Measurements from ENCODE around the gene SPOUT1.
"Not testable (repeated sequence)": the region's sequence is repeated elsewhere in the genome, so short reads cannot be mapped to it uniquely, and the experiment has no call there.

Gene SPOUT1

DNA sequence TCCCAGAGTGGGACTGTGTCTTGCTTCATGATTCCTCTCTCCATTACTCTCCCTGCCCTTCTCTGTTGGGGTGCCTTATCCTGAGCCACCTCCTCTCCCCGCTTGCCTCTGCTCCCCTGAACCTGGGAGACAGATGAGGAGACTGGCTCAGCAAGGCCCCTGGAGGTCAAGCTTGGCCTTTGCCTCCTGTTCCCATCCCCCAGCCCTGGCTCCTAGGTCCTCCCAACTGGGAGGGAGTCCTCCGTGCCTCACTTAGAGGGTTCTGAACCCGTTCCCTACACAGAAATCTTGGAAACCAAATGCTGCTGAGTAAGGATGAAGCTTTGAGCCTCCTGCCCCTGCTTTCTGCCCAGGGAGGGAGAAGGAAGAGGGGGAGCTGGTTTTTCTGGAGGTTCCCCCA is 21.1 kb downstream of the SPOUT1 start:
- DNase-seq: no peak

DNA sequence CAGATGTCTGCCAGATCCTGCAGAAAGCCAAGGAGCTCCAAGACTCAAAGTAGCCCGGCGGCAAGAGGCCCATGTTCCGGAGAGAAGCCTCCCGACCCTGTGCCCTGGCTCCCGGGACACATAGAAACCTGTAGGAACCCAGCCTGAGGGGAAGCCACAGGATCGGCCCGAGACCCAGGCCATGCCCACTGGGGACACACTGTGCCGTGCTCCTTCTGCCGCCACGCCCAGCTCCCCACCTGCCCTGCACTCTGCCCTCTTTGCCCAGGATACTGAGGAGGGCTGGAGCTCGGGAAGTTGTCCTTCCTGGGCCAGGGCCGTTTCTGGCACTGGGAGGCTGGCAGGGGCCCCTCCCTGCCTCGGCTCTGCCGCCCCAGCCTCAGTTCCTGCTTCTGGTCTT is 21.8 kb downstream of the SPOUT1 start:
- no peak for DNase-seq

DNA sequence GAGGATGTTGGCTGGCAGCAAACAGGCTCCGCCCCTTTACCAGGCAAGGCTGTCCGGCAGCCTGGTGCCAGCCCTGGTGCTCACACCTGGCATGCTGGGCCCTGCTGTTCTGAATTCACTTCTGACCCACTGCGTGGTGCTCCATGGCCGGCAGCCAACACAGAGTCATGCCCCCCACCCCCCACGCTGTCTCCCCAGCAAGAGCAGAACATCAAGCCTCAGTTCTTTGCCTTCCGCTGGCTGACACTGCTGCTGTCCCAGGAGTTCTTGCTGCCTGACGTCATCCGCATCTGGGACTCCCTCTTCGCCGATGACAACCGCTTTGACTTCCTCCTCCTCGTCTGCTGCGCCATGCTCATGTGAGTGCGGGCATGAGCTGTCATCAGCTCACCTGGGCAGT is 23.9 kb downstream of the SPOUT1 start:
- DNase-seq: no peak

DNA sequence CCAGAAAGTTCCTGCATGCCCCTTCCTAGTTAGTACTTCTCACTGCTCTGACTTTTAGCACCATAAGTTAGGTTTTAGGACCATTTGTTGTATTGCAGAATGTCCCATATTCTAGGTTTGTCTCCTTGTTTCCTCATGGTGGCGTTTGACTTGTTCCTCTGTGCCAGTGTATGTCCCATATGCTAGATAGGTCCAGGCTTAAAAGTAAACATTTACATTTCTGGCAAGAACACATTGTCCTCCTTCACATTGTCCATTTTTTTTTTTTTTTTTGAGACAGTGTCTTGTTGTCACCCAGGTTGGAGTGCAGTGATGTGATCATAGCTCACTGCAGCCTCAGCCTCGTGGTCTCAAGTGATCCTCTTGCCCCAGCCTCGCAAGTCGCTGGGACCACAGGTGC is 27.1 kb downstream of the SPOUT1 start:
- DNase-seq: no peak

DNA sequence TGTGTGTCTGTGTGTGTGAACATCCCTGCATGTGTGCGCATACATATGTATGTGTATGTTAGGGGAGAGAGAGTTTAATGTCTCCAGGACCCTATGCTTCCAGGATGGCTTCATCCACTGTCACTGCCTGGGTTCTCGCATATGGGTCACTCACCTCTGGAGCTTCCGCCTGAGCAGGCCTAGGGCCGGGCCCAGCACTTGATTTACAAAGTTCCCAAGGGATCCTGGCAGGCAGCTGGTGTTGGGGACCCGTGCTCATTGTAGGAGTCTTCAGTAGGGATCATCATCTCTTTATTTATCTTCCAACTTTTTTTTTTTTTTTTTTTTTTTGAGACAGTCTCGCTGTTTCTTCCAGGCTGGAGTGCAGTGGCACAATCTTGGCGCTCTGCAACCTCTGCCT is 29.5 kb downstream of the SPOUT1 start:
- DNase-seq: no peak

DNA sequence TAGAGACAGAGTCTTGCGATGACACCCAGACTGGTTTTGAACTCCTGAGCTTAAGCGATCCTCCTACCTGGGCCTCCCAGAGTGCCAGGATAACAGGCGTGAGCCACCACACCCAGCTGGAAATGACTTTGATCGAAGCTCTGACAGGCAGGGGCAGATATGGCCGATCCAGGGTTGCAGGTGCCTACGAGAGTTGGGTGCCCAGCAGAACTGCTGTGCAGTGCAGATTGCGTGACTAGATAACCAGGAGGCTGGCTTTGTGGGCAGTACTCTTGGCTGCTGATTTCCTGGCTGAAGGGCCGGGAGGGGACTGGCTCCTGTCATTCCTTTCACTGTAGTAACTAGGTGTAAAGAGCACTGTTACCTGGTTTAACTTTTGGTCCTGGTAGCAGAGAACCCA is 30.7 kb downstream of the SPOUT1 start:
- DNase-seq: no peak

DNA sequence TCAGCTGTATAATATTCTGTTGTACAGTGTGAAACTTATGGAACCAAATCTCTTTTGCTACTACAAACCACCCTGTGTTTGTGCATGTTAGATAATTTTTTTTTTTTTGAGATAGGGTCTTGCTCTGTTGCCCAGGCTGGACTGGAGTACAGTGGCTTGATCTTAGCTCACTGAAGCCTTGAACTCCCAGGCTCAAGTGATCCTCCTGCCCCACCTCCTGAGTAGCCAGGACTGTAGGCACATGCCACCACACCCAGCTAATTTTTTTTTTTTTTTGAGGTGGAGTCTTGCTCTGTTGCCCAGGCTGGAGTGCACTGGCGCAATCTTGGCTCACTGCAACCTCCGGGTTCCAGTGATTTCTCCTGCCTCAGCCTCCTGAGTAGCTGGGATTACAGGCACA is 34.6 kb downstream of the SPOUT1 start:
- DNase-seq: not testable (repeated sequence)

DNA sequence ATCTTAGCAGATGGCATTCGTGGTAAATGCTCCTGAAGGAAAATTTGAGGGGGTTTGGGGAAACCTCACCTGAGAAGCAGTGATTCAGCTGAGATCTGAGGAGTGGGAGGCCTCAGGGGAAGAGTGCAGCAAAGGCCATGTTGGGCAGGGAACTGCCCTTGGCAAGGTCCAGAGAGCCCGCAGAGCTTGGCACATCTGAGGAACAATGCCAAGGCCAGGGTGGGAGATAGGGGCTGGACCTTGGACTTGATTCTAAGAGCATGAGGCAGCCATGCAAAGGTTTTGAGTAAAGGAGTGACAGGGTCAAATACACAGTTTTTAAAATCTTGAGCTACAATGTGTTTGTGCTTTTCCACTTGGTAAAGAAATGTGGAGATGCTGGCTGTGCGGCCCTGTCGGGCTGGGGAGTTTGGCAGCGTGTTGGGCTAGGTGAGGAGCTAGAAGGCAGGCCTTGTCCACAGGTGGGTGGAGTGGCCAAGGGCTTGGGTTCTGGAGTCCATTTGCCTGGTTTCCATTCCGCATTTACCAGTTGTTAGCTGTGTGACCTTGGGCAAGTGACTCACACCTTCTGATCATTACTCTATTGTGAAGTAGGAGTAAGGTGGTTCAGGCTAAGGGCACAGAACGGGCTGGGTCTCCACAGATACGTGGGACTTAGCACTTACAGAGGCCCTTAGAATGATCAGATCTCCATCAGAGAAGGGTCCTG is 36.5 kb downstream of the SPOUT1 start:
- DNase-seq: no peak

DNA sequence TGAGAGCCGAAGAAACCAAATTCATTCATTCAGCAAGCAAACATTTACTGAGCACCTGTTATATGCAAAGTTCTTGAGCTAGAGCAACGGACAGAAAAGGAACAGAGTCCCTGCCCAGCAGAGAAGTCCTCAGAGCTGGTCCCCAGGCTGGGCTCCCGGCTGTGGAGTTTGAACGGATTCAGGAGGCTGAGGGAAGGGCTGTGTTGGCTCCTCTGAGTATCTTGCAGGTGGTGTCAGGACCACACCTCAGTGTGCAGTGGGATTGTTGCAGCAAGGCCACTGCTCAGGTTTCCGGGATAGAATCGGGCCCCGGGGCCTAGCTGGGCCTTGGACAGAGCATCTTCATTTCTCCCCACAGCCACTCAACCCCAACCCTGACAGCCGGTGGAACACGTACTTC is 37.5 kb downstream of the SPOUT1 start:
- DNase-seq: no peak

DNA sequence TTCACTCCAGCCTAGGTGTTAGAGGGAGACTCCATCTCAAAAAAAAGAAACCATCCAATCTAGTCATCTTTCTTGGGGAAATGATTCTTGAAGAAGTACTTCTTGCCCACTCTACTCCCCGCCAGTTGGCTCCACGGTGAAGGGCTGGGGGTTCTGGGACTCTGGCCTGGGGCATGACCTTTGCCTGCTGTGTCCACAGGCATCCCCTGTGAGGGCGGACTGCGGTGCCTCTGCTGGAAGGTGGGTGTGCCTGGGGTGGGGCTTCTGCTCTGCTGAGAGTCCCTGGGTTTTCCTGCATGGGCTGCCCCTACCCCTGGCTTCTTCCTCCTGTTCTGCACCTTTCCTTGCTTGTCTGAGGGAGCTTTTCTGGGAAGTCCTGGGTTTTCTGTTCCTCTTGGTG is 39.1 kb downstream of the SPOUT1 start:
- DNase-seq: no peak

DNA sequence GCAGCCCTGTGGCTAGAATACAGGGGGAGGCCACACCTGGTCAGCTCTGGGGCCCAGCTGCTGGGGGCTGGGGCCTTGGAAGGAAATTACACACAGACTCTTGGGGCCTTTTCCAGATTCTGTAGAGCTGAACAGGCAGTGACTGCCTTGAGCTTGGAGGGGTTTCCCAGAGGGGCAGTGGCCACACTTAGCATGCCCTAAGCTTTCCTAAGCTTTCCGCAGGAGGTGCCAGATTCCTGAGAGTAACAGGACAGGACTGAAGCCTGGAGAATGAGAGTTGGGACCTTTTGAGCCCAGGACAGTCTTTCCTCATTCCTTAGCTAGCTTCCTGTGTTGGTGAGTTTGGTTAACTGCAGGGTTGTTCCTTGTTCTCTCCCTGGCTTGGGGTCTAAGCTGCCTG is 41.1 kb downstream of the SPOUT1 start:
- DNase-seq: no peak

DNA sequence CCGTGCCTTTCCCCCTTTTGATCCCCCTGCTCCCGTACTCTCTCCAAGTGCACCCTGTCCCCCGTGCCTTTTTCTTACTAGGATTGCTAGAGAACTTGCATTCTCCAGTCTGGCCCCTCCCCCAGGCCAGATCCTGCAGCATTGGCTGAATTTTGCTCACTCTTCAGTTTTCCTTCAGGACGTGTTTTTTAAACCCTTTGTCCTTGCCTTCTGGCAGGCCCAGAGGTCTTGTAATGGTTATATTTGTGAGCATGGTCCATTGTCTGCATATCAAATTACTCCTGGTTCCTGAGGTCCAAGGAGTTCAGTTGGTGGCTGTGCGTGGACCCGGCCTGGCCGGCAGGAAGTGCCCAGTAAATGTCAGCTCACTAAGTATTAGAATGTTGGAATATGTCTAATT is 41.9 kb downstream of the SPOUT1 start:
- no peak for DNase-seq

DNA sequence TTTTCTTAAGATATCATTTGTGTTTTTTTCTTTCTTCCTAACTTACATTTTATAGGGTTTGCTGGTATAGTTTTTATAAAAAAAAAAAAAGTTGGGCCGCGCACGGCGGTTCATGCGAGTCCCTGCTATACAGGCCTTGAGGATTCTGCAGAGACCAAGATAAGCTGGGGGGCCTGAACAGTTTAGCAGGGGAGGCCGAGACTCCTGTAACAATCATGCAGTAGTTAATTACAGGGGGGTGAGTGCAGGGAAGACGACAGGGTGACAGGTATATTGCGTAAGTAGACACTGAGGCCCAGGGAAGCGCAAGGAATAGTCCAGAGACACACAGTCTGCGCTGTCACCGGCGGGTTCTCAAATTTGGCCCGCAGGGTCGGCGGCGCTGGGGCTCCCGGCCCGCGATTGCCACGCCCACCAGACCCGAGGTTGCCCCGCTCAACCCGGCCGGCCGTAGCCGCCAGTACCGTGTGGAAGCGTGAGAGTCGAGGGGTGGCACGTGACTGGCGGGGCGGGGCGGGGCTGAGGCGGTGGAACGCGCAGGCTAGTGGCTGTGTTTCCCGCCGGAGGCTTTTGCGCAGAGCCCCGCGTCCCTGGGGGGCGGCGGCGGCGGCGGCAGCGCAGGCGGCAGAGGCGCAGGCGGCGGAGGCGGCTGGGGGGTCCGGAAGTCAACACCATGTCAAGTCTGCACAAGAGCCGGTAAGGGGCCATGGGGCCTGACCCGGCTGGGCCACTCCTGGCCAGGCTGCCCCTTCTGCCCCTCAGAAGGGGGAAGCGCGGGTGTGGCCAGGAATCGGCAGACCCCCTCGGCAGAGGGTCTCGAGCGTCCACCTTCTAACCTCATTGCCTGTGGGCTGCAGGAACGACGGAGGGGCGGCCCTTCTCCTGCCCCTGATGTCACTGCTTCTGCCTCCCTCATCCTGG is 42.7 kb downstream of the SPOUT1 start, which contains the start of gene TBC1D13:
TBC1D13 (plus strand) TSS at position 573 of the 921 bp plus-strand sequence; CDS start at position 674, 101 bp downstream.
- peak; percentile 83 for DNase-seq

DNA sequence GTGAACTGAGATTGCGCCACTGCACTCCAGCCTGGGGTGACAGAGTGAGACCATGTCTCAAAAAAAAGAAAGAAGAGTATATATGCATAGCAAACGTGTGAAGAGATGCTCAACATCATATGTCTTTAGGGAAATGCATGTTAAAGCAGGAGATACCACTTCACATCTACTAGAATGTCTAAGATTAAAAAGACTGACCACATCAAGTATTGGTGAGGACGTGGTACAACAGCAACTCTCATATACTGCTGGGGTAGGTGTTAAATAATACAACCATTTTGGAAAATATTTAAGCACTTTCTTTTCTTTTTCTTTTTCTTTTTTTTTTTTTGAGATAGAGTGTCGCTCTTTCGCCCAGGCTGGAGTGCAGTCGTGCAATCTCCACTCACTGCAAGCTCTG is 44.2 kb downstream of the SPOUT1 start:
- DNase-seq: no peak

DNA sequence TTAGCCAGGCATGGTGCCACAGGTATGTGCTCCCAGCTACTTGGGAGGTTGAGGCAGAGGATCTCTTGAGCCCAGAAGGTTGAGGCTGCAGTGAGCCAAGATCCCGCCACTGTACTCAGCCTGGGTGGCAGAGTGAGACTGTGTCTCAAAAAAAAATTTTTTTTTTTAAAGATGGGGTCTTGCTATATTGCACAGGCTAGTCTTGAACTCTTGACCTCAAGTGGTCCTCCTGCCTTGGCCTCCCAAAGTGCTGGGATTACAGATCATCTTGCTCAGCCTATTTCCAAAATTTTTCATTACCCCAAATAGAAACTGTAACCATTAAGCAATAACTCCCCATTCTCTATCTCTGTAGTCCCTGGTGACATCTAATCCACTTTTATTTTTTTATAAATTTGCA is 46.9 kb downstream of the SPOUT1 start:
- DNase-seq: no peak

DNA sequence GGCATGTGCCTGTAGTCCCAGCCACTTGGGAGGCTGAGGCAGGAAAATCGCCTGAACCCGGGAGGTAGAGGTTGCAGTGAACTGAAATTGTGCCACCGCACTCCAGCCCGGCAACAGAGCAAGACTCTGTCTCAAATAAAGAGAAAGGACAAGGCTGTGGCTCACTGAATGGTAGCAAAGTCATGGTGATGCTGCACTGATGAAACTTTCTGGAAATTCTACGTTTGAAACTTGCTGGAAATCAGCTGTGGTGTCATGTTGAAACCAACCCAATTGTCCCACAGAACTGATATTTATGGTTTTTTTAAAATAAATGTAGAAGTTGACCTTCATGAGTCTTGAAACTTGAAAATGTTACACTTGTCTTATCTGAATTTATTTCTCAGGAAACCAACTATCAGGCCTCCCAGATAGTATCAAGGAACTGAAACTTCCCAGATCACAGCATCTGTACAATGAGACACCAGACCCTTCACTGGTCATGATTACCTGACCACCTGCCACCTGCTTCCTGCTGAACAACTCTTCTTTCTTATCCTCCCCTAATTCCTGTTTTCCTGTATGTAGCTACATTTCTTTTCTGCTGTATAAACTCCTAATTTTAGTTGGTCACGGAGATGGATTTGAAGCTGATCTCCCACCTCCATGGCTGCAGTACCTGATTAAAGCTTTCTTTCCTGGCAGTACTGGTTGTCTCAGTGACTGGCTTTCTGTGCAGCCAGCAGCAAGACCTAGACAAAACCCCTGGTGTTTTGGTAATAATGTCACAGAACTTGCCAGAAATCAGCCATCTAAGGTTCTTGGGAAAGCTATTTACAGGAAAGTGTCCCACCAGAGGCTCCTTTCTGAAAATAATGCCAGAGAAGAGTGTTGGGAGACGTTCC is 48.2 kb downstream of the SPOUT1 start:
- no peak for DNase-seq

DNA sequence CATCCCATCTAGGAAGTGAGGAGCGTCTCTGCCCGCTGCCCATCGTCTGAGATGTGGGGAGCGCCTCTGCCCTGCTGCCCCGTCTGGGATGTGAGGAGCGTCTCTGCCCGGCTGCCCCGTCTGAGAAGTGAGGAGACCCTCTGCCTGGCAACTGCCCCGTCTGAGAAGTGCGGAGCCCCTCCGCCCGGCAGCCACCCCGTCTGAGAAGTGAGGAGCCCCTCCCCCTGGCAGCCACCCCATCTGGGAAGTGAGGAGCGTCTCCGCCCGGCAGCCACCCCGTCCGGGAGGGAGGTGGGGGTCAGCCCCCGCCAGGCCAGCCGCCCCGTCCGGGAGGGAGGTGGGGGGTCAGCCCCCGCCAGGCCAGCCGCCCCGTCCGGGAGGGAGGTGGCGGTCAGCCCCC is 49.5 kb downstream of the SPOUT1 start:
- DNase-seq: not testable (repeated sequence)

DNA sequence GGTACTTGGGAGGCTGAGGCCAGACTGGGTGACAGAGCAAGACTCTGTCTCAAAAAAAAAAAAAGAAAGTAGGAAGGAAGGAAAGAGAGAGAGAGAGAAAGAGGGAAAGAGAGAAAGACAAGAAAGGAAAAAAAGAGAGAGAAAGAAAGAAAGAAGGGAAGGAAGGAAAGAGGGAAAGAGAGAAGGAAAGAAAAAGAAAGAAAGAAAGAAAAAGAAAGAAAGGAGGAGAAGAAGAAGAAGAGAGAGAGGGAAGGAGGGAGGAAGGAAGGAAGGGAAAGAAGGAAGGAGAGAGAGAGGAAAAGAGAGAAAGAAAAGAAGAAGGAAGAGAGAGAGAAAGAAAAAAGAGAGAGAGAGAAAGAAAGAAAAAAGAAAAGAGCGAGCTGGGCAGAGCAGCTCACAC is 54.8 kb downstream of the SPOUT1 start:
- DNase-seq: no peak

DNA sequence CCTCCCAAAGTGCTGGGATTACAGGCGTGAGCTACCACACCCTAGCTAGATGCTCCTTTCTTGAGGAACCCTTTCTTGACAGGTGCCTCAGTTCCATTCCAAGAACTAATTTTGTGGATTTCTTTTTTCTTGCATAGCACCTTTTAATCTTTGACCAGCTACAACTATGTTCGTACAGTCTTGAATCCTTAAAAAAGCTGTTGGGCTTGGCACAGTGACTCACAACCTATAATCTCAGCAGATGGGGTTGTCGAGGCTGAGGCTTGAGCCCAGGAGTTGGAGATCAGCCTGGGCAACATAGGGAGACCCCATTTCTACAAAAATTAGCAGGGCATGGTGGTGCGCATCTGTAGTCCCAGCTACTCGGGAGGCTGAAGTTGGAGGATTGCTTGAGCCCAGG is 56.5 kb downstream of the SPOUT1 start:
- no peak for DNase-seq

DNA sequence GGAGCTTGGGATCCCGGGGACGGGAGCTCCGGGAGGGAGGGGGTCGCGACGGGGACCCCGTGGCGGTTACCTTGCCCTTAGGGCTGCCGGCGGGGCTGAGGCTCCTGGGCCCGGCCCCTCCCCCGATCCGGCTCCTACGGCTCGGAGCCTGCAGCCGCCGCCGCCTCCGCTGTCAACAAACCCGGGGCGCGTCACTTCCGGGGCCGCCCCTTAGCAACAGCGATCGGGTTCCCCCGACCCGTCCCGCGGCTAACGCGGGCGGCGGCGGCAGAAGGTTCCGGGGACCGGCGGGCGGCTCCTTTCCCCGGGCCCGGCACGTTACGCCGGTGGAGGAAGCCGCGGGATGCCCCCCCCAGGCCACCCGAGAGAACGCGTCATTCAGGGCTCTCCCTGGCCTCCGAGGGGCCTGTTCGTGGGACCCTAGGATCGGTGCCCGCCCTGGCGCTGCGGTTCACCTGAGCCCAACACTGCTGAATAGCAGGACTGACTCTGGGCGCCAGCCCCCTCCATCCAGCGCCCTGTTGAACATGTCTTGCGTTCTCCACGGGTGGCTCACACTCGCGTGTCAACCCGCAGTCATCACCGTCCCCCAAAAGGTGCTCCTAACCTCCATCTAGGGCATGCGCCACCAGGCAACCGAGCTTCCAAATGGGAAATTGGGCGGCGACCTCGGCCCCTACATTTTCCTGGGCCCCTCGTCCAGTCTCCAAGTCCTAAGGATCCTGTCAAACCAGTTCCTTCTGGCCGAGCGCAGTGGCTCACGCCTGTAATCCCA is 57.7 kb downstream of the SPOUT1 start, which contains the start of gene ZER1:
ZER1 (minus strand) TSS at position 183 of the 775 bp plus-strand sequence. CDS start 16,362 bp downstream, outside the sequence.
- peak; percentile 88 for DNase-seq

DNA sequence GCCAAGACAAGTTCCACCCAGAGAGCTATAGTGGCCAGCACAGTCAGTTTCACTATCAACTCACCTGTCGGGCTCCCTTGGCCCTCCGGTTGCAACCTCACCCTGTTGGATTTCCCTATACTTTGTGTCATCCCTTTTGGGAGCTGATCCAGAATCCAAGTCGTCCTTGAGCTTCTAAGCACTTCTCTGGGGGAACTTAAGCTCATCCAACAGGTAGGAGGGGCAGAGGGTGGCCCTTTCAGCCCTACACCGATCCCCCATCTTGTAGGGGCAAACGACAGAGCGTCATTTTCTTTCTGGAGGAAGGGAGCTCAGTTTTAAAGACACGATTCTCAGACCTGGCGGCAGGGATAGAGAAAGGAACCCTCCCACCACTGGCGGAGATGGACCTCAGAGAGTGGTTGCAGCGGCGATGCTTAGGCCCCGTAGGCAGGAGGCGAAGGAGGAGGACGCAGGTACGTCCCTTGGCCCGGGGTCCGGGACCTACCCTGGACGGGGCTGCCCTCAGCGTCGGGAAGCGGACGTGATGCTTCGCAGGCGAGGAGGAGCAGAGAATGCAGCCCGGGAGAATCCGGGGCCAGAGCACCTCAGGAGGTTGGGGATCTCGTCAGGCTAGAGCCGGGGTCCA is 58.4 kb downstream of the SPOUT1 start:
- DNase-seq: peak; percentile 5

All from fibroblast of skin of right quadriceps (primary cell).